Measurements from ENCODE around the gene GNGT2.

- TF ChIP-seq CTCF (IDR thresholded peaks at IDR 0.05; ENCODE audit: insufficient read depth, low read depth, low read length) (no peak), EZH2 (IDR thresholded peaks at IDR 0.05; ENCODE audit: insufficient read depth, low read length) (no peak)
These were observed 37.6 kb upstream of the GNGT2 start for GRCh38 chr17:49247944-49248343.

Data from astrocyte (in vitro differentiated cells and primary cell).